Neural progenitor cell (in vitro differentiated cells): ENCODE measurements around the gene TMPO.
"Not testable (repeated sequence)": the region's sequence is repeated elsewhere in the genome, so short reads cannot be mapped to it uniquely, and the experiment has no call there.

Source experiments
- CTCF ChIP-seq: fragments of 200-600 bp; sonication (generic); IDR thresholded peaks from 2 replicates; pipeline ENCODE4 v1.5.1; 2017; ENCODE audit warnings: antibody characterized with exemption, mild to moderate bottlenecking
- EZH2phosphoT487 ChIP-seq: fragments of 200-600 bp; sonication (generic); IDR thresholded peaks from 2 replicates; pipeline ENCODE4 v1.6.1; 2017; ENCODE audit warnings: antibody characterized with exemption

- TF ChIP-seq EZH2phosphoT487, CTCF: not testable (repeated sequence)
Observed at GRCh38 chr12:98558097-98558496, 42.7 kb downstream of the TMPO start.
